GM23248 (cell line): ENCODE data around the gene MVP.

Experiments
- EZH2 ChIP-seq: fragments of 200-600 bp; sonication (generic); IDR thresholded peaks from 2 replicates; pipeline ENCODE4 v1.6.1; 2018; ENCODE audit warnings: antibody characterized with exemption, mild to moderate bottlenecking; ENCODE audit not compliant: insufficient read depth, poor library complexity, severe bottlenecking
- EZH2phosphoT487 ChIP-seq: fragments of 200-600 bp; sonication (generic); IDR thresholded peaks from 2 replicates; pipeline ENCODE4 v1.6.1; 2018; ENCODE audit warnings: antibody characterized with exemption, moderate library complexity, mild to moderate bottlenecking, low read depth; ENCODE audit not compliant: insufficient read depth

DNA sequence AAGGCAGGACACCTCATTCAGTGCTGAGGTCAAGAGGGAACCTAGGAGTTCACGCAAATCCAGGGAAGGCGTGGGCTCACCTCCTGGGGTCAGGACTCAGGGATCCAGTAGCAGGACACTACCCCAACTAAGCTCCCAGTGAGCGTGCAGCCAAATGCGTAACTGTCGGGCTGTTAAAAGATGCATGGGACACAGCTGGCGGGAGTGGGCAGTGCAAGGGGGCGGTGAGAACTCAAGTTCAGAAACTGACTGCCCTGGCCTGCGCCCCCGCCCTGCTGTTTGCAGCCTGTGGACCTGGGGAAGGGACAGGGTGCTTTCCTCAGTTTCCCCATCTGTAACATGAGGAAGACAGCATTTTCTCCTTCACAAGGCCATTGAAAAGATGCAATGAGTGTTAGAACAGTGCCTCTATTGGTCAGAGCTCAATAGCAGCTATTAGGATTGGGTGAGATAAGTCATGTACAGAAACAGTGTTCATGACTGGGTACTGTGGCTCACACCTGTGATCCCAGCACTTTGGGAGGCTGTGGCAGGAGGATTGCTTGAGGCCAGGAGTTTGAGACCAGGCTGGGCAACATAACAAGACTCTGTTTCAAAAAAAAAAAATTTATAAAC is 22.6 kb downstream of the MVP start:
- no peak for TF ChIP-seq EZH2
- no peak for TF ChIP-seq EZH2phosphoT487
